Fibroblast of skin of right quadriceps (primary cell): ENCODE measurements around the gene POMZP3.
"Not testable (repeated sequence)": the region's sequence is repeated elsewhere in the genome, so short reads cannot be mapped to it uniquely, and the experiment has no call there.

Experiments
- DNase-seq: peaks from one replicate; pipeline ENCODE4 v3.0.0-alpha.2; 2013

POMZP3 gene

DNA sequence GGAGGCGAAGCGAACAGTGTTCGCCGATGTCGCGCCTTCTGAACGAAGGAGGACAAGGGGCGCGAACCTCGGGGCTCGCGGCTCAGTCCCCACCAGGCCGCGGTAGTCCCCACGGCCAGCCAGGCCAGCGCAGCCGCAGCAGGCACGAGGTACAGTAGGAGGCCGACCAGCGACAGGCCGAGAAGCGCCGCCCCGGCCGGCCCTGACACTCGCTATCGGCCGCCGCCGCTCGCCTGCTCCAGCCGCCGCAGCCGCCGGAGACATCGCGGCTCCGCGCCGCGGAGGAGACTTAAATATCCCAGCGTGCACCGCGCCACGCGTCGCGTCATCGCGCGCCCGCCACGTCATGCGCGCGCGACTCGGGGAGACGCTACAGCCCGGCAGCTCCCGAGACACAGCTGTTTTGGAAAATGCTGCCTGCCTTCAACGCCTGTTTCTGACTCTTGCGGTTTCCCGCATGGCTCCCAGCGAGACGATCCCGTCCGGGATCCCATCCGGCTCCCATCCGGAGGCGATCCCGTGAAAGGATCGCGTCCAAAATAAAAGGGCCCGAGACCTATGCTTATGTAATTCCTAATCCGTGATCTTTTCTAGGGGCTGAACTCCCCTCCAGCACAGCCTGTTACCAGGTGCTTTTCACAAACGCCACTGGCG is at the start of gene POMZP3:
TSS of gene POMZP3 (minus strand) at position 291 of the 654 bp plus-strand sequence. CDS start 1,215 bp downstream, outside the sequence.
- DNase-seq: peak; percentile 13

GRCh38 chr7:76675783-76676182 is 48.7 kb upstream of the POMZP3 start:
- not testable (repeated sequence) for DNase-seq

DNA sequence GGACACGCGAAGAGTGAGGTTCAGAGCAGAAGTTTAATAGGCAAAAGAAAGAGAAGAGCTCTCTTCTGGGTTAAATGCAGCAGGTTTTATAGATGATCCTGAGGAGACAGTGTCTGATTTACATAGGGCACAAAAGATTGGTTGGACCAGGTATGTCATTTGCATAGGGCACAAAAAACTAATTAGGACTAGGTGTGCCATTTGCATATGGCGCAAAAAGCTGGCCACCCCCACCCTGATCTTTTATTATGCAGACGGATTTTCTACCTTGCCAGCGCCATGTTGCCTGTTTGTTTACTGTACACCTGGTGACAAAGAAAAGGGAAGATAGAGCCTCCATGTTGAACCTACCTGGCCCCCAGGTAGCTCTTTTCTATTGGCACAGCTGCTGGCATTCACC is 46.3 kb upstream of the POMZP3 start:
- not testable (repeated sequence) for DNase-seq

DNA sequence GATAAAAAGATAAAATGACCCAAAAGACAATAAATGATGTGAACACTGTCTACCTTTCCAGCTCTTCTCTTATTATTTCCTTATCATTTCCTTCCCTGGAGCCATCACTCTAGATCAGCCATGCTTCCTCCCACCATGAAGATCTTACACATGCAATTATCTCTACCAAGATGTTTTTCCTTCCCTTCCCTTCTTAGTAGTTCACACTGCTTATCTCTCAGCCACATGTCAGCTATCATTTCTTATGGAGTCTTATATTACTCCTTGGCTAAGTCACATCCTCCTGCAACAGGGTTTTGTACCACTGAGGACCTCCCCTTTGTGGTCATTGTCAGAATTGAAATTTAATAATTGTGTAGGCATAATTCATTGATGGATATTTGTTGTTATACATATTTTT is 32.1 kb upstream of the POMZP3 start:
- not testable (repeated sequence) for DNase-seq

GRCh38 chr7:76656425-76656824 is 29.3 kb upstream of the POMZP3 start:
- DNase-seq: not testable (repeated sequence)

DNA sequence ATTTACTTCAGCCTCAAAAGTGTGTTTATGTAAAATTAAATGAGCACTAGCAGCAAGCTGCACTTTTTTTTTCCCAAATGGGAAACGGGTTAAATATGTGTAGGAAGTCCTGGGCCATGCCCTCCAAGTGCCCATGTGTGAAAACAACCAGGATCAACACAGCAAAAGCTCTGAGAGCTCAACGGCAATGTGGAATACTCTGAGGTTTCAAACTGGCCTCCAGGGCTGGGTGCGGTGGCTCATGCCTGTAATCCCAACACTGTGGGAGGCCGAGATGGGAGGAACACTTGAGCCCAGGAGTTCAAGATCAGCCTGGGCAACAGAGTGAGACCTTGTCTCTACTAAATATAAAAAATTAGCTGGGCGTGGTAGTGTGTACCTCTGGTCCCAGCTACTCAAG is 15.5 kb upstream of the POMZP3 start:
- DNase-seq: not testable (repeated sequence)

- not testable (repeated sequence) for DNase-seq
These were observed 10.1 kb upstream of the POMZP3 start for GRCh38 chr7:76637061-76637691.

- DNase-seq: not testable (repeated sequence)
These were observed 498 bp downstream of the POMZP3 start for GRCh38 chr7:76626581-76626980.

- not testable (repeated sequence) for DNase-seq
These were observed 7.5 kb downstream of the POMZP3 start for GRCh38 chr7:76619439-76620190.

- peak; percentile 25 for DNase-seq
These were observed 13.3 kb downstream of the POMZP3 start for GRCh38 chr7:76613783-76614182.

GRCh38 chr7:76612232-76612631 is 14.8 kb downstream of the POMZP3 start:
- DNase-seq: not testable (repeated sequence)

GRCh38 chr7:76609864-76610263 is 17.2 kb downstream of the POMZP3 start:
- not testable (repeated sequence) for DNase-seq

- not testable (repeated sequence) for DNase-seq
These were observed 18.6 kb downstream of the POMZP3 start for GRCh38 chr7:76608469-76608868.

GRCh38 chr7:76606027-76606426 is 21.1 kb downstream of the POMZP3 start:
- peak; percentile 82 for DNase-seq

DNA sequence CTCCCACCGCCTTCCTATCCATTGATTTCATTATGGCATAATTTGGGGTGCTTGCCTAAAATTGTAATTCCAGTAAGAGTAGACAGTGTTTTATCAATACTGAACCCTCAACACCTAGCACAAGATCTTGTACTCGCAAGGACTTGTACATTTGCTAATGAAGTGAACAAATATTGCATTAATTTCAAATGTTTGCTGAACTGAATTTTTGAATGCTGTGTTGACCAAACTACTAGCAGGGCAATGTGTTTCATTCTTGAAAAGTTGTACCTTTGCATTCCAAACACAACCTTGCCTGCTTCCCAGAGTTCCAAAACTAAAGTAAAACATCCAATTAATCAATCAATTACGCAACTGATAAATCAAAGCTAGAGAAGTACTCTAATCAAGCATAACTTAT is 26.4 kb downstream of the POMZP3 start:
- DNase-seq: not testable (repeated sequence)

GRCh38 chr7:76600116-76600482 is 27.0 kb downstream of the POMZP3 start:
- not testable (repeated sequence) for DNase-seq

- not testable (repeated sequence) for DNase-seq
These were observed 28.4 kb downstream of the POMZP3 start for GRCh38 chr7:76598590-76599264.

DNA sequence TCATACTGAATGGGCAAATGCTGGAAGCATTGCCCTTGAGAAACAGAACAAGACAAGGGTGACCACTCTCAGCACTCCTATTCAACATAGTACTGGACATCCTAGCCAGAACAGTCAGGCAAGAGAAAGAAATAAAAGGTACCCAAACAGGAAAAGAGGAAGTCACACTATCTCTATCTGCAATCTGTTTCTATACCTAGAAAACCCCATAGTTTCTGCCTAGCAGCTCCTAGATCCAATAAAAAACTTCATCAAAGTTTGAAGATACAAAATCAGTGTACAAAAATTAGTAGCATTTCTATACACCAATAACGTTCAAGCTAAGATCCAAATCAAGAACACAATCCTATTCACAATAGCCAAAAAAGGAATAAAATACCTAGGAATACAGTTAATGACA is 29.8 kb downstream of the POMZP3 start:
- not testable (repeated sequence) for DNase-seq

DNA sequence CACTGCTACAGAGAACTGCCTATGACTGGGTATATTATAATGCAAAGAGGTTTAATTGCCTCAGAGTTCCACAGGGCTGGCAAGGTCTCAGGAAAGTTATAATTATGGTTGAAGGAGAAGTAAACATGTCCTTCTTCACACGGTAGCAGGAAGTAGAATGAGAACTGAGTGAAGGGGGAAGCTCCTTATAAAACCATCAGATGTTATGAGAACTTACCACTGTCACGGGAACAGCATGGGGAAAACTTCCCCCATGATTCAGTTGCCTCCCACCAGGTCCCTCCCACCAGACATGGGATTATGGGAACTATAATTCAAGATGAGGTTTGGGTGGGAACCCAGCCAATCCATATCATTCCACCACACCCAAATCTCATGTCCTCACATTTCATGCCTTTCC is 34.4 kb downstream of the POMZP3 start:
- not testable (repeated sequence) for DNase-seq

GRCh38 chr7:76591602-76592304 is 35.3 kb downstream of the POMZP3 start:
- DNase-seq: not testable (repeated sequence)

- DNase-seq: not testable (repeated sequence)
These were observed 36.0 kb downstream of the POMZP3 start for GRCh38 chr7:76591033-76591432.

DNA sequence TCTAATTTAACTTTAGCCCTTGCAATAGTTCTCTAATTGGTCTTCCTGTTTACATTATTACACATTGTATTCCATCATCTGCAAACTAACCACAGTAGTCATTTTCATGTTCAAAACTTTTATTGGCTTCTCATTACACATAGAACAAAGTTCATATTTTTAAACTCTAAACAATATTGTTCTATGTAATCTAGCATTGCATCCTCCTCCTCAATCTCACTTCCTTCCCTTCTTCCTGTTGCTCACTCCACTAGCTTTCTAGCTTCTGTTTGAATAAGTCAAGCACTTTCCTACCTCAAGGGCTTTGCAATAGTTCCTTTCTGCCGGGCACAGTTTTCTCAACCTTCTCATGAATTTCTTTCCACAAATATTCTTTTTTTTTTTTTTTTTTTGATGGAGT is 38.5 kb downstream of the POMZP3 start:
- not testable (repeated sequence) for DNase-seq
